Parathyroid adenoma (tissue), 2 donors: ENCODE data around the gene ALK.

Experiments
- H2AFZ ChIP-seq: fragments of 300-600 bp; sonication (generic); one replicate; pipeline ENCODE4 v1.7.0; 2017; ENCODE audit warnings: antibody characterized with exemption, mild to moderate bottlenecking
- H3K27ac ChIP-seq: fragments of 300-600 bp; sonication (generic); one replicate; pipeline ENCODE4 v1.7.0; 2017
- H3K27me3 ChIP-seq: fragments of 300-600 bp; sonication (generic); one replicate; pipeline ENCODE4 v1.7.0; 2017; ENCODE audit warnings: low read length; ENCODE audit not compliant: control insufficient read depth, insufficient read depth
- H3K36me3 ChIP-seq: fragments of 300-600 bp; sonication (generic); one replicate; pipeline ENCODE4 v1.7.0; 2017; ENCODE audit warnings: low read length; ENCODE audit not compliant: control insufficient read depth, insufficient read depth
- H3K4me1 ChIP-seq: fragments of 300-600 bp; sonication (generic); one replicate; pipeline ENCODE4 v1.7.0; 2017; ENCODE audit warnings: control low read depth
- H3K4me2 ChIP-seq: fragments of 300-600 bp; sonication (generic); one replicate; pipeline ENCODE4 v1.7.0; 2017; ENCODE audit warnings: low read length
- H3K4me3 ChIP-seq: fragments of 300-600 bp; sonication (generic); one replicate; pipeline ENCODE4 v1.7.0; 2017; ENCODE audit warnings: low read depth, low read length
- H3K79me2 ChIP-seq: fragments of 300-600 bp; sonication (generic); one replicate; pipeline ENCODE4 v1.7.0; 2017; ENCODE audit warnings: control low read depth
- H3K9ac ChIP-seq: fragments of 300-600 bp; sonication (generic); one replicate; pipeline ENCODE4 v1.7.0; 2017; ENCODE audit warnings: mild to moderate bottlenecking
- H3K9me3 ChIP-seq: fragments of 300-600 bp; sonication (generic); one replicate; pipeline ENCODE4 v1.7.0; 2017; ENCODE audit warnings: low read length; ENCODE audit not compliant: control insufficient read depth
- TF ChIP-seq, protein P1 (sequence below): fragments of 300-600 bp; sonication (generic); IDR thresholded peaks from one replicate; pipeline ENCODE4 v1.7.0; 2017; ENCODE audit warnings: antibody characterized with exemption, mild to moderate bottlenecking
- donor health status: primary hyperparathyroidism.

Gene ALK

GRCh38 chr2:29375843-29376242 lies 545.5 kb downstream of the ALK start:
- no peak overlapping the region for H3K27ac ChIP-seq
- H2AFZ ChIP-seq: no peak overlapping the region
- no peaks in the 10 kb centered on the region for H3K9me3 ChIP-seq
- no peak overlapping the region for H3K9ac ChIP-seq
- H3K4me2 ChIP-seq: no peak overlapping the region
- H3K79me2 ChIP-seq: no peaks in the 10 kb centered on the region
- TF ChIP-seq, protein P1, sequence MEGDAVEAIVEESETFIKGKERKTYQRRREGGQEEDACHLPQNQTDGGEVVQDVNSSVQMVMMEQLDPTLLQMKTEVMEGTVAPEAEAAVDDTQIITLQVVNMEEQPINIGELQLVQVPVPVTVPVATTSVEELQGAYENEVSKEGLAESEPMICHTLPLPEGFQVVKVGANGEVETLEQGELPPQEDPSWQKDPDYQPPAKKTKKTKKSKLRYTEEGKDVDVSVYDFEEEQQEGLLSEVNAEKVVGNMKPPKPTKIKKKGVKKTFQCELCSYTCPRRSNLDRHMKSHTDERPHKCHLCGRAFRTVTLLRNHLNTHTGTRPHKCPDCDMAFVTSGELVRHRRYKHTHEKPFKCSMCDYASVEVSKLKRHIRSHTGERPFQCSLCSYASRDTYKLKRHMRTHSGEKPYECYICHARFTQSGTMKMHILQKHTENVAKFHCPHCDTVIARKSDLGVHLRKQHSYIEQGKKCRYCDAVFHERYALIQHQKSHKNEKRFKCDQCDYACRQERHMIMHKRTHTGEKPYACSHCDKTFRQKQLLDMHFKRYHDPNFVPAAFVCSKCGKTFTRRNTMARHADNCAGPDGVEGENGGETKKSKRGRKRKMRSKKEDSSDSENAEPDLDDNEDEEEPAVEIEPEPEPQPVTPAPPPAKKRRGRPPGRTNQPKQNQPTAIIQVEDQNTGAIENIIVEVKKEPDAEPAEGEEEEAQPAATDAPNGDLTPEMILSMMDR: no peak
- no peaks in the 10 kb centered on the region for H3K27me3 ChIP-seq
- no peaks in the 10 kb centered on the region for H3K4me1 ChIP-seq
- H3K36me3 ChIP-seq: no peaks in the 10 kb centered on the region
- H3K4me3 ChIP-seq: no peak overlapping the region

- Histone ChIP-seq H3K4me2 (no peak overlapping the region), H3K27me3 (no peaks in the 10 kb centered on the region), H3K9me3 (no peaks in the 10 kb centered on the region), H3K9ac (no peak overlapping the region), H3K4me1 (no peaks in the 10 kb centered on the region), H3K79me2 (no peaks in the 10 kb centered on the region), H3K4me3 (no peak overlapping the region), H2AFZ (no peak overlapping the region), H3K27ac (no peak overlapping the region), H3K36me3 (no peaks in the 10 kb centered on the region)
- TF ChIP-seq, protein P1: no peak
These were observed 546.6 kb downstream of the ALK start for GRCh38 chr2:29374823-29375222.

GRCh38 chr2:29373870-29374269 lies 547.5 kb downstream of the ALK start:
- Histone ChIP-seq H3K36me3 (no peaks in the 10 kb centered on the region), H3K27me3 (no peaks in the 10 kb centered on the region), H2AFZ (no peak overlapping the region), H3K9me3 (no peaks in the 10 kb centered on the region), H3K9ac (no peak overlapping the region), H3K4me1 (no peaks in the 10 kb centered on the region), H3K79me2 (no peaks in the 10 kb centered on the region), H3K27ac (no peak overlapping the region), H3K4me2 (no peak overlapping the region), H3K4me3 (no peak overlapping the region)
- TF ChIP-seq, protein P1: no peak

DNA sequence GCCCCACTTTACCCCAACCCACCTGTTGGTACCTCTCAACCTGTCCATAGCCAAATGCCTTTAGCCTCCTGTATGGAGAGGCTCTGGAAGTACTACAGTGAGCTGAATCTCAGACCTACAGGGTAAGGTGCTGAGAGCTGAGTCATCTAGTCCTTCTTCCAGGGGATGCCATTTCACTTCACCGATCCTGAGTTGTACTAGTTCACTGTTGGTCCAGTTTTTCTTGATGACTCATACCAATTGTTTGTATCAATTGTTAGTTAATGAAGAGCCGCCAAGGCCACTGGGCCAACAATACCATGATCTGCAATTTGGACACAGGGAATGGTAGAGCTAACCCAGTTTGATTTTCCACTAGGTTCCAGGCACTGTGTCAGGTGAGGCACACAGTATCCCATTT lies 549.2 kb downstream of the ALK start:
- Histone ChIP-seq H3K27me3 (no peaks in the 10 kb centered on the region), H3K9ac (no peak overlapping the region), H3K27ac (no peak overlapping the region), H3K36me3 (no peaks in the 10 kb centered on the region), H3K9me3 (no peaks in the 10 kb centered on the region), H3K4me1 (no peaks in the 10 kb centered on the region), H3K4me3 (no peak overlapping the region), H3K79me2 (no peaks in the 10 kb centered on the region), H3K4me2 (no peak overlapping the region), H2AFZ (no peak overlapping the region)
- TF ChIP-seq, protein P1: no peak

- Histone ChIP-seq H3K27ac (no peak overlapping the region), H3K4me3 (no peak overlapping the region), H3K79me2 (no peaks in the 10 kb centered on the region), H3K4me1 (no peaks in the 10 kb centered on the region), H2AFZ (no peak overlapping the region), H3K4me2 (no peak overlapping the region), H3K27me3 (no peaks in the 10 kb centered on the region), H3K9ac (no peak overlapping the region), H3K9me3 (no peaks in the 10 kb centered on the region), H3K36me3 (no peaks in the 10 kb centered on the region)
- TF ChIP-seq, protein P1: no peak
These were observed 550.7 kb downstream of the ALK start for GRCh38 chr2:29370581-29371125.
